Fibroblast of gingiva (primary cell): ENCODE results near the gene SNX15.

Source experiments
- DNase-seq: peaks from one replicate; pipeline ENCODE4 v3.0.0-alpha.2; 2011; ENCODE audit warnings: low read depth

The SNX15 gene

DNA sequence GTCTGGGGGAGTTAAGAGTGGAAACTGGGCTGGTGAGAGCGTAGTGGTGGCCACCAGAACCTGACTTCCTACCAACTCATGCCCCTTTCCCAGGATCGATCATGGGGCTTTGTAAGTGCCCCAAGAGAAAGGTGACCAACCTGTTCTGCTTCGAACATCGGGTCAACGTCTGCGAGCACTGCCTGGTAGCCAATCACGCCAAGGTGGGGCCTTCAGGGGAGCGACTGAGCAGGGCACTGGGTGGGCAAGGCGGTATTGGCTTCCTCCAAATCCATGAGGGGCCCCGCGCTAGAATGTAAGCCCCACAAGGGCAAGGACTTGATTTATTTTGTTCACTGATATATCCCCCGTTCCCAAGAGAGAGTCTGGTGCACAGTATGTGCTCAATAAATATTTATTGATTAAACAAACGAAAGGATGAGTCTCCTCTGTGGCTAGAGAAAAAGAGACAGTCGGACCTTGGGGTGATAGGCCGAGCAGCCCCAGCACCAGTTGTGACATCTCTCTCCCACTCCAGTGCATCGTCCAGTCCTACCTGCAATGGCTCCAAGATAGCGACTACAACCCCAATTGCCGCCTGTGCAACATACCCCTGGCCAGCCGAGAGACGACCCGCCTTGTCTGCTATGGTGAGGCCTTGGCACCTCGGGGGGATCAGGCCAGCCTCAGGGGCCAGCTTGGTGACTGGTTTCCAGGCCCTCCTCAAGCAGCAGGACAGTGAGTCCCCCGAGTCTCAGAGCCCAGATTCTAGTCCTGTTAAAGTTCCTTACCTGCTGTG lies 57.5 kb downstream of the SNX15 start:
- no peak for DNase-seq

DNA sequence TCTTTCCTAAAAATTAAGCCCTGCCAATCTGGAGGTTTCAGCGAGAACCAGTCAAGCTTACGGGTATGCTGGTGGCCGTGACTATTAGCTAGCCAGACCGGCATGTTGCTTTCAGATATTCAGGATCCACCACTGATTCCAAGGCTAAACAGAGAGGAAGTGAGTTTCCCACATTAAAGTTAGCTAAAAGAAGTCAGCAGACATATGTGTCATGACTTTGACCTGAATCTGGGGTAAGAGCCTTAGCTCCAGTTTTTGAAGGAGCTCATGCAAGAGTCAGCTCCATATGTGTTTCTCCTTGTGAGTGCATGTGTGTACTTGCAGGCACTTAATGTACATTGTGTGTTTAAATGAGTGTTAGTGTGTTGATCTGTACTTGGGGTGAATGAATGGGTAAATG lies 58.2 kb downstream of the SNX15 start:
- DNase-seq, result no peak

DNA sequence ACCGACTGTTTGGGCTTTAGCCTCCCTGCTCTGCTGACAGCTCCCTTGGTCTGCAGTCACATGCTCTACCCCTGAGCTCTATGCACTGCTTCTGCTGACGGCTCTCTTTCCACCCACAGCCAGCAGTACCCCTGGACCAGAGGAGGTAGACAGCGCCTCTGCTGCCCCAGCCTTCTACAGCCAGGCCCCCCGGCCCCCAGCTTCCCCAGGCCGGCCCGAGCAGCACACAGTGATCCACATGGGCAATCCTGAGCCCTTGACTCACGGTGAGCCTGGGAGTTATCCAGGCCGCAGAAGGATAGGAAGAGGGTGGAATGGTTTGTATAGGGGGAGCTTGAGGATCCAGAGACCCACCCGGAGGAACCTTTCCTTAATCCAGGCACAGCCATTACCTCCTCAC lies 59.6 kb downstream of the SNX15 start:
- DNase-seq, result no peak

DNA sequence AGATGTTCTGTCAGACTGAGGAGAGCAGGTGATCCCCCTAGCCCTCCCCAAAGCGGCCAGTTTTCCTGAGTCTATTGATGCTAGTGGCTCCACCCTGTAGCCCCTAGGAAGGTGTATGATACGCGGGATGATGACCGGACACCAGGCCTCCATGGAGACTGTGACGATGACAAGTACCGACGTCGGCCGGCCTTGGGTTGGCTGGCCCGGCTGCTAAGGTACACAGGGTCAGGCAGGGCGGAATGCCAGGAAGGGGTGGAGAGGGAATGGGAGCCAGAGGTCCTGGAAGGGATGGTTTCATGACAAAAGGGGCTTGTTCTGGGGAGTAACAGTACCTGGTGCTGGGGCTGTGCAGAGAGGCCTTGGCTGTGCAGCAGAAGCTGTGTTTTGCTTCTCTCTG lies 60.0 kb downstream of the SNX15 start:
- DNase-seq, result no peak

DNA sequence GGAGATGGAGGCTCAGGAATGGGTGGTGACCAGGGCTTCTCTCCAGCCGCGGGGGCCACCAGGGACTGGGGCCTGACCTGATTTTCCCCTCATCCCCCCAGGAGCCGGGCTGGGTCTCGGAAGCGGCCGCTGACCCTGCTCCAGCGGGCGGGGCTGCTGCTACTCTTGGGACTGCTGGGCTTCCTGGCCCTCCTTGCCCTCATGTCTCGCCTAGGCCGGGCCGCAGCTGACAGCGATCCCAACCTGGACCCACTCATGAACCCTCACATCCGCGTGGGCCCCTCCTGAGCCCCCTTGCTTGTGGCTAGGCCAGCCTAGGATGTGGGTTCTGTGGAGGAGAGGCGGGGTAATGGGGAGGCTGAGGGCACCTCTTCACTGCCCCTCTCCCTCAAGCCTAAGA lies 60.6 kb downstream of the SNX15 start:
- no peak for DNase-seq

DNA sequence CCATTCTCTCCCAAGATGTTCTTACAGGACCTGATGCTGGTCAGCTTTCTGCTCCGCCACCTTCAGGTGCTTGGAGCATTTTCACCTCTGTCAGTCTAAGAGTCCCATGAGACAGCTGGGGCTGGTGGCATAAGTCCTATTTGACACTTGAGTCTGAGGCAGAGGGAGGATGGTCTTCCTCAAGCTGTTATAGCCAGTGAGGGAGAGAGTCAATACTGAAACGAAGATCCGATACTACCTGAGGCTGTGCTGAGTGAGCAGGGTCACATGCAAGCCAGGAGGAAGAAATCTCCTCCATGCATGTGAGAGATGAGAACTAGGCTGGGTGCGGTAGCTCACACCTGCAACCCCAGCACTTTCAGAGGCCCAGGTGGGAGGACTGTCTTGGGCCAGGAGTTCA lies 62.4 kb downstream of the SNX15 start:
- DNase-seq, result no peak
